GM20431 (cell line): Measurements from ENCODE around the gene CCDC32.

Source experiments
- in situ Hi-C: fragments of 300-500 bp; cut with MseI, MboI; formaldehyde crosslinking; loops from one replicate; pipeline ENCODE4 v1.15.0; 2020; ENCODE audit warnings: low sequenced_read_pairs; ENCODE audit not compliant: unreplicated experiment

Gene CCDC32

GRCh38 chr15:40569129-40569953 is 4.5 kb upstream of the CCDC32 start, which contains the start of gene RPUSD2:
TSS of gene RPUSD2 (plus strand) at chr15:40569299. CDS start at chr15:40569338, 39 bp downstream.
- in situ Hi-C loops, result no loop called here

- in situ Hi-C loops, result no loop called here
These were observed 2.3 kb upstream of the CCDC32 start for GRCh38 chr15:40567111-40567510.

- in situ Hi-C loops, result no loop called here
These were observed 744 bp upstream of the CCDC32 start for GRCh38 chr15:40565333-40566238.

GRCh38 chr15:40563426-40563825 is 1.4 kb downstream of the CCDC32 start:
- in situ Hi-C loops, result no loop called here

- in situ Hi-C loops, result no loop called here
These were observed 2.2 kb downstream of the CCDC32 start for GRCh38 chr15:40562691-40563090.

GRCh38 chr15:40558952-40559742 is 5.7 kb downstream of the CCDC32 start:
- in situ Hi-C loops, result no loop called here

- in situ Hi-C loops, result no loop called here
These were observed 9.0 kb downstream of the CCDC32 start for GRCh38 chr15:40555876-40556275.

- in situ Hi-C loops, result no loop called here
These were observed 10.7 kb downstream of the CCDC32 start for GRCh38 chr15:40554161-40554525.

GRCh38 chr15:40550341-40551037 is 14.4 kb downstream of the CCDC32 start:
- in situ Hi-C loops, result no loop called here

GRCh38 chr15:40549894-40550293 is 14.9 kb downstream of the CCDC32 start:
- in situ Hi-C loops, result no loop called here

GRCh38 chr15:40548610-40549009 is 16.2 kb downstream of the CCDC32 start:
- in situ Hi-C loops, result no loop called here

- in situ Hi-C loops, result no loop called here
These were observed 19.4 kb downstream of the CCDC32 start for GRCh38 chr15:40545457-40545856.

GRCh38 chr15:40543631-40544294 is 21.1 kb downstream of the CCDC32 start:
- in situ Hi-C loops, result no loop called here

- in situ Hi-C loops, result no loop called here
These were observed 21.8 kb downstream of the CCDC32 start for GRCh38 chr15:40543082-40543481.

GRCh38 chr15:40538976-40539375 is 25.9 kb downstream of the CCDC32 start:
- in situ Hi-C loops, result no loop called here

- in situ Hi-C loops, result no loop called here
These were observed 28.3 kb downstream of the CCDC32 start for GRCh38 chr15:40536501-40536900.

GRCh38 chr15:40534371-40534770 is 30.5 kb downstream of the CCDC32 start:
- in situ Hi-C loops, result no loop called here

GRCh38 chr15:40533763-40534364 is 31.0 kb downstream of the CCDC32 start:
- in situ Hi-C loops, result no loop called here

GRCh38 chr15:40528801-40529200 is 36.0 kb downstream of the CCDC32 start:
- in situ Hi-C loops, result no loop called here
